Stimulated activated CD4-positive, alpha-beta T cell treated with anti-CD3 and anti-CD28 coated beads, Interleukin-1b, Interleukin-23, amount 100 ng/mL, for 1 hour (primary cell): Measurements from ENCODE around the gene CNPY1.

Source experiments
- DNase-seq, 2 donors: peaks; one replicate each; pipeline ENCODE4 v3.0.0-alpha.2; 2020; ENCODE audit warnings: low read depth in 2 of 2

The CNPY1 gene

GRCh38 chr7:155466814-155467733, 79.3 kb downstream of the CNPY1 start:
- DNase-seq, result no peak

GRCh38 chr7:155466142-155466813, 80.1 kb downstream of the CNPY1 start:
- no peak for DNase-seq

- DNase-seq, result no peak
Measured at GRCh38 chr7:155465761-155466141, 80.6 kb downstream of the CNPY1 start.

GRCh38 chr7:155464948-155465739, 81.2 kb downstream of the CNPY1 start:
- no peak for DNase-seq

GRCh38 chr7:155464183-155464582, 82.2 kb downstream of the CNPY1 start:
- DNase-seq, result no peak

GRCh38 chr7:155463114-155463811, 83.1 kb downstream of the CNPY1 start:
- no peak for DNase-seq

GRCh38 chr7:155462163-155462735, 84.1 kb downstream of the CNPY1 start:
- no peak for DNase-seq

GRCh38 chr7:155461631-155462030, 84.7 kb downstream of the CNPY1 start:
- no peak for DNase-seq

- no peak for DNase-seq
Measured at GRCh38 chr7:155460926-155461613, 85.3 kb downstream of the CNPY1 start.

- DNase-seq, result no peak
Measured at GRCh38 chr7:155459700-155460461, 86.5 kb downstream of the CNPY1 start.

- no peak for DNase-seq
Measured at GRCh38 chr7:155458878-155459699, 87.3 kb downstream of the CNPY1 start.

- DNase-seq, result no peak
Measured at GRCh38 chr7:155458111-155458877, 88.1 kb downstream of the CNPY1 start, which contains the start of gene EN2. EN2 (plus strand) TSS chr7:155458129; CDS start chr7:155458378, 249 bp downstream.

GRCh38 chr7:155457544-155458110, 88.7 kb downstream of the CNPY1 start:
- DNase-seq, result no peak

- no peak for DNase-seq
Measured at GRCh38 chr7:155456738-155457543, 89.4 kb downstream of the CNPY1 start.

- DNase-seq, result no peak
Measured at GRCh38 chr7:155455776-155456737, 90.3 kb downstream of the CNPY1 start.
